ENCODE measurements around the gene CD84.

- TF ChIP-seq CTCF (IDR thresholded peaks at IDR 0.05; ENCODE audit: poor library complexity): no peak
- TF ChIP-seq EZH2phosphoT487 (IDR thresholded peaks at IDR 0.05; ENCODE audit: low read depth, severe bottlenecking, unreplicated experiment): no peak
- TF ChIP-seq EZH2 (IDR thresholded peaks at IDR 0.05; ENCODE audit: borderline replicate concordance): no peak
Measured at GRCh38 chr1:160575112-160575664, 4.1 kb downstream of the CD84 start.
